Transverse colon (tissue), 4 donors: ENCODE measurements around the gene AS3MT.

Experiments used
- CTCF ChIP-seq, 5 experiments: fragments of 200-600 bp in 3 of 5; fragments of 450-650 bp in 2 of 5; sonication (generic) in 3 of 5; IDR thresholded peaks; 1 replicate in 2 of 5; 2 replicates in 3 of 5; pipeline ENCODE4 v1.5.1; 2016 to 2017; ENCODE audit warnings: antibody characterized with exemption in 5 of 5, inconsistent platforms in 3 of 5, mild to moderate bottlenecking in 2 of 5, moderate library complexity in 1 of 5
- EP300 ChIP-seq: sonication (generic); formaldehyde crosslinking; IDR thresholded peaks from one replicate; pipeline ENCODE4 v1.6.1; 2017; ENCODE audit warnings: antibody characterized with exemption, low read depth
- POLR2A ChIP-seq: fragments of 450-650 bp; IDR thresholded peaks from one replicate; pipeline ENCODE4 v1.6.1; 2016; ENCODE audit warnings: antibody characterized with exemption, mild to moderate bottlenecking, moderate library complexity
- POLR2AphosphoS5 ChIP-seq, 3 donors: sonication (generic); formaldehyde crosslinking; IDR thresholded peaks; one replicate each; pipeline ENCODE4 v1.6.1; 2016; ENCODE audit warnings: antibody characterized with exemption in 3 of 3

- TF ChIP-seq CTCF (IDR thresholded peaks at IDR 0.05): peak; percentile 80 to 88 (median 83)
- no peak for TF ChIP-seq POLR2AphosphoS5 (IDR thresholded peaks at IDR 0.05)
- TF ChIP-seq POLR2A: no peak
- no peak for TF ChIP-seq EP300
Measured at GRCh38 chr10:102835007-102835482, 34.2 kb upstream of the AS3MT start.
